ENCODE data around the gene ARHGAP20.

Gene ARHGAP20

GRCh38 chr11:110655967-110656366, 56.3 kb downstream of the ARHGAP20 start:
- TF ChIP-seq CTCF (conservative IDR thresholded peaks at IDR 0.05; ENCODE audit: low read depth, low read length) = no peak
- H3K27ac ChIP-seq = no peak overlapping the region
- no peak overlapping the region for H3K4me3 ChIP-seq (IDR thresholded peaks at IDR 0.05; ENCODE audit: insufficient read depth, low read depth, low read length)
- H3K79me2 ChIP-seq (ENCODE audit: insufficient read depth, low read depth) = no peaks in the 10 kb centered on the region
- no peak overlapping the region for H3K4me2 ChIP-seq
- no peaks in the 10 kb centered on the region for H3K4me1 ChIP-seq (ENCODE audit: low read depth, poor library complexity, severe bottlenecking)
- H4K20me1 ChIP-seq (ENCODE audit: insufficient read depth) = no peaks in the 10 kb centered on the region
- no peak overlapping the region for H2AFZ ChIP-seq (ENCODE audit: low read depth)
- no peaks in the 10 kb centered on the region for H3K36me3 ChIP-seq (ENCODE audit: insufficient read depth)
- H3K9ac ChIP-seq = no peak overlapping the region
- no peaks in the 10 kb centered on the region for H3K27me3 ChIP-seq (ENCODE audit: insufficient read depth, low read depth)

DNA sequence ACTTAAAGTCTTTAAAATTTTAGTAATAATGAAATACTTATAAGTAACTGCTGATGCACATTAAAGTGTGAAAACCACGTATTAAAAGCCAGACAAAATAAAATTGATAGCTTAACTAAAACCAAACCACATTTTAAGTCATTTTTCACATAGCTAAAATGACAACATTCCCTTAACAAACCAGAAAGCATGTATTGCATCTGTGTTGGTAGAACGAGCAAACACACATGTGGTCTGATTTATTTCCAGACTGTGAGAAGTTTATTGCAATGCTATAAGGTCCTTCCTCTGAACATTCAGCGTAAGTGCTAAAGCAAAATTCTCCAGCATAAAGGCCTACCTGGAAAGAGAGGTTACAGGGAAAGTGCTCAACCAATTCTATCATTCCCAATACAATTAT, 57.8 kb downstream of the ARHGAP20 start:
- Histone ChIP-seq H3K4me1 (ENCODE audit: low read depth, poor library complexity, severe bottlenecking) (no peaks in the 10 kb centered on the region), H3K9ac (no peak overlapping the region), H3K27ac (no peak overlapping the region), H3K79me2 (ENCODE audit: insufficient read depth, low read depth) (no peaks in the 10 kb centered on the region), H3K27me3 (ENCODE audit: insufficient read depth, low read depth) (no peaks in the 10 kb centered on the region), H3K36me3 (ENCODE audit: insufficient read depth) (no peaks in the 10 kb centered on the region), H2AFZ (ENCODE audit: low read depth) (no peak overlapping the region), H3K4me3 (IDR thresholded peaks at IDR 0.05; ENCODE audit: insufficient read depth, low read depth, low read length) (no peak overlapping the region), H4K20me1 (ENCODE audit: insufficient read depth) (no peaks in the 10 kb centered on the region), H3K4me2 (no peak overlapping the region)
- TF ChIP-seq CTCF (conservative IDR thresholded peaks at IDR 0.05; ENCODE audit: low read depth, low read length) = no peak

DNA sequence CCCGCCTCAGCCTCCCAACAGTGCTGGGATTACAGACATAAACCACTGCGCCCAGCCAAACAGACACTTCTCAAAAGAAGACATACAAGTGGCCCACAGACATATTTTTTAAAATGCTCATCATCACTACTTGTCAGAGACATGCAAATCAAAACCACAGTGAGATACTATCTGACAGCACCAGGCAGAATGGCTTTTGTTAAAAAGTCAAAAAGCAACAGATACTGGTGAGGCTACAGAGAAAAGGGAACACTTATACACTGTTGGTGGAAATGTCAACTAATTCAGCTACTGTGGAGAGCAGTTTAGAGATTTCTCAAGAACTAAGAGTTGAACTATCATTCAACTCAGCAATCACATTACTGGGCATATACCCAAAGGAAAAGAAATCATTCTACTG, 67.0 kb downstream of the ARHGAP20 start:
- Histone ChIP-seq H3K79me2 (ENCODE audit: insufficient read depth, low read depth) (no peaks in the 10 kb centered on the region), H2AFZ (ENCODE audit: low read depth) (no peak overlapping the region), H3K27ac (no peak overlapping the region), H4K20me1 (ENCODE audit: insufficient read depth) (no peaks in the 10 kb centered on the region), H3K27me3 (ENCODE audit: insufficient read depth, low read depth) (no peaks in the 10 kb centered on the region), H3K4me2 (no peak overlapping the region), H3K36me3 (ENCODE audit: insufficient read depth) (no peaks in the 10 kb centered on the region), H3K4me3 (IDR thresholded peaks at IDR 0.05; ENCODE audit: insufficient read depth, low read depth, low read length) (no peak overlapping the region), H3K4me1 (ENCODE audit: low read depth, poor library complexity, severe bottlenecking) (no peaks in the 10 kb centered on the region), H3K9ac (no peak overlapping the region)
- TF ChIP-seq CTCF (conservative IDR thresholded peaks at IDR 0.05; ENCODE audit: low read depth, low read length) = no peak

DNA sequence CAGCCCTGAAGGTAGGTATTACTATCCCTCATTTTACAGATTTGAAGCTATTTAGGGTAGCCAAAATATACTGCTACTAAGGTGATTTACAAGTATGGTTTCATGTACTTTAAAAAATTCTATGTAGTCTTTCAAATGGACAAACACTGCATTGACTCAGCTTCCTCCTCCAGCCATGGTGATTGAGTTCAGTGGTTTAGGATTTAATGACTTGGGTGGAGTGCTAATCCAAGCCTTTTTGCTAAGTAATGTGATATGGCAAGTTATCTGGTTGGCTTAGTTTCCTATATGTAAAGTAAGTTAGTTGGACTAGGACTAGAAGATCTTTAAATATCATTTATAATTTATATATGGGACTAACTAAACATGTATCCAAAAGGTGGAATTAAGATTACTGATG, 77.9 kb downstream of the ARHGAP20 start:
- H3K79me2 ChIP-seq (ENCODE audit: insufficient read depth, low read depth) = no peaks in the 10 kb centered on the region
- no peaks in the 10 kb centered on the region for H3K4me1 ChIP-seq (ENCODE audit: low read depth, poor library complexity, severe bottlenecking)
- no peak overlapping the region for H3K4me2 ChIP-seq
- no peak for TF ChIP-seq CTCF (conservative IDR thresholded peaks at IDR 0.05; ENCODE audit: low read depth, low read length)
- no peak overlapping the region for H3K4me3 ChIP-seq (IDR thresholded peaks at IDR 0.05; ENCODE audit: insufficient read depth, low read depth, low read length)
- no peaks in the 10 kb centered on the region for H4K20me1 ChIP-seq (ENCODE audit: insufficient read depth)
- no peaks in the 10 kb centered on the region for H3K36me3 ChIP-seq (ENCODE audit: insufficient read depth)
- H3K27me3 ChIP-seq (ENCODE audit: insufficient read depth, low read depth) = no peaks in the 10 kb centered on the region
- no peak overlapping the region for H2AFZ ChIP-seq (ENCODE audit: low read depth)
- no peak overlapping the region for H3K27ac ChIP-seq
- no peak overlapping the region for H3K9ac ChIP-seq

DNA sequence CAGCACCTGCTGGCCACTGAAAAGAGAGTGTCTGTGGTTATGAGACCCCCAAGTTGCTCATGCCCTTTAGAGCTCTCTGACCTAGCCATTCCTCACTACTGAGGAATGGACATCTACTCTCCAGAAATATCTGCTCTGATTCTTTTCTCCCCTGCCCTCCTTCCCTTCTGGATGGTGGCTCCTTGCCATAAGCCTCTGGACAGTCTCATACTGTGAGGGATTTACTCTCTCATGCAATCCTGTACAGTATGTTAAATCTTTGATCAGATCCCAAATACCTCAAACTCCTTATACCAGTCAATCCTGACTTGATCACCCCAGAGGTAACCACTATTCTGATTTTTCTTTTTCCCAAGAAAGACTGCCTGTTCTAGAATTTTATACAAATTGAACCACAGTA, 80.7 kb downstream of the ARHGAP20 start:
- no peak overlapping the region for H3K27ac ChIP-seq
- no peaks in the 10 kb centered on the region for H3K79me2 ChIP-seq (ENCODE audit: insufficient read depth, low read depth)
- H3K4me3 ChIP-seq (IDR thresholded peaks at IDR 0.05; ENCODE audit: insufficient read depth, low read depth, low read length) = no peak overlapping the region
- no peaks in the 10 kb centered on the region for H4K20me1 ChIP-seq (ENCODE audit: insufficient read depth)
- no peak for TF ChIP-seq CTCF (conservative IDR thresholded peaks at IDR 0.05; ENCODE audit: low read depth, low read length)
- H3K4me2 ChIP-seq = no peak overlapping the region
- no peaks in the 10 kb centered on the region for H3K4me1 ChIP-seq (ENCODE audit: low read depth, poor library complexity, severe bottlenecking)
- H3K9ac ChIP-seq = no peak overlapping the region
- H3K27me3 ChIP-seq (ENCODE audit: insufficient read depth, low read depth) = no peaks in the 10 kb centered on the region
- H2AFZ ChIP-seq (ENCODE audit: low read depth) = no peak overlapping the region
- no peaks in the 10 kb centered on the region for H3K36me3 ChIP-seq (ENCODE audit: insufficient read depth)
